ENCODE results near the gene ARL4A. TPM values are rescaled to one million over a fixed set of nuclear protein-coding genes. Genes with fewer than 3 reads are reported as not detected.
A peak's percentile ranks its signal among the peaks of the same experiment; 100 is the strongest.

Gene ARL4A
- total RNA-seq, 1 donor from 2014 or later = 12.3 TPM

DNA sequence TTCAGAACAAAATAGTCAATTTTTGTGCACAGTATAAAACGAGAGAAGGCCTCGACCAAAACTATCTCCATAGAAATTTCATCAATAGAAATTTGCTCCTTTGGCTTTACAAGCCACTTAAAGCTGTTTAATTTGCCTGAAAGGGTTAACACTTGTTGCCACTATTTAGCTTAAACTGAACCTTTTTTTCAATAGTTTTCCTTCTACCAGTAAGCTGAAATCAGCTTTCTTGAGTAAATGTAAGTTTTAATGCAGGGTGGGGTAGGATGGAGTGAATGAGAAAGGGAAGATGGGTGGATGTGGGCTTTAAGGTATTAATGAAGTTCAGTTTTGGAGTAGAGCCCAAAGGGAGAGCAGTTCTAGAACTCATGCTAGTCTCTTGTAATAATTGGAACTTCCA lies 39.5 kb downstream of the ARL4A start:
- DNase-seq = no peak
- Mint-ChIP-seq H3K9me3 (ENCODE audit: unreplicated experiment) (peaks cover 3% of the 10 kb centered on the region), H3K36me3 (ENCODE audit: unreplicated experiment) (no peaks in the 10 kb centered on the region), H3K27ac (ENCODE audit: unreplicated experiment) (no peak overlapping the region), H3K27me3 (ENCODE audit: unreplicated experiment) (no peaks in the 10 kb centered on the region), H3K4me3 (ENCODE audit: unreplicated experiment) (no peak overlapping the region), H3K4me1 (ENCODE audit: low read depth, unreplicated experiment) (peaks cover 14% of the 10 kb centered on the region)
- TF ChIP-seq, protein P1, sequence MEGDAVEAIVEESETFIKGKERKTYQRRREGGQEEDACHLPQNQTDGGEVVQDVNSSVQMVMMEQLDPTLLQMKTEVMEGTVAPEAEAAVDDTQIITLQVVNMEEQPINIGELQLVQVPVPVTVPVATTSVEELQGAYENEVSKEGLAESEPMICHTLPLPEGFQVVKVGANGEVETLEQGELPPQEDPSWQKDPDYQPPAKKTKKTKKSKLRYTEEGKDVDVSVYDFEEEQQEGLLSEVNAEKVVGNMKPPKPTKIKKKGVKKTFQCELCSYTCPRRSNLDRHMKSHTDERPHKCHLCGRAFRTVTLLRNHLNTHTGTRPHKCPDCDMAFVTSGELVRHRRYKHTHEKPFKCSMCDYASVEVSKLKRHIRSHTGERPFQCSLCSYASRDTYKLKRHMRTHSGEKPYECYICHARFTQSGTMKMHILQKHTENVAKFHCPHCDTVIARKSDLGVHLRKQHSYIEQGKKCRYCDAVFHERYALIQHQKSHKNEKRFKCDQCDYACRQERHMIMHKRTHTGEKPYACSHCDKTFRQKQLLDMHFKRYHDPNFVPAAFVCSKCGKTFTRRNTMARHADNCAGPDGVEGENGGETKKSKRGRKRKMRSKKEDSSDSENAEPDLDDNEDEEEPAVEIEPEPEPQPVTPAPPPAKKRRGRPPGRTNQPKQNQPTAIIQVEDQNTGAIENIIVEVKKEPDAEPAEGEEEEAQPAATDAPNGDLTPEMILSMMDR (IDR thresholded peaks at IDR 0.05; ENCODE audit: partially characterized antibody, unreplicated experiment) = no peak

DNA sequence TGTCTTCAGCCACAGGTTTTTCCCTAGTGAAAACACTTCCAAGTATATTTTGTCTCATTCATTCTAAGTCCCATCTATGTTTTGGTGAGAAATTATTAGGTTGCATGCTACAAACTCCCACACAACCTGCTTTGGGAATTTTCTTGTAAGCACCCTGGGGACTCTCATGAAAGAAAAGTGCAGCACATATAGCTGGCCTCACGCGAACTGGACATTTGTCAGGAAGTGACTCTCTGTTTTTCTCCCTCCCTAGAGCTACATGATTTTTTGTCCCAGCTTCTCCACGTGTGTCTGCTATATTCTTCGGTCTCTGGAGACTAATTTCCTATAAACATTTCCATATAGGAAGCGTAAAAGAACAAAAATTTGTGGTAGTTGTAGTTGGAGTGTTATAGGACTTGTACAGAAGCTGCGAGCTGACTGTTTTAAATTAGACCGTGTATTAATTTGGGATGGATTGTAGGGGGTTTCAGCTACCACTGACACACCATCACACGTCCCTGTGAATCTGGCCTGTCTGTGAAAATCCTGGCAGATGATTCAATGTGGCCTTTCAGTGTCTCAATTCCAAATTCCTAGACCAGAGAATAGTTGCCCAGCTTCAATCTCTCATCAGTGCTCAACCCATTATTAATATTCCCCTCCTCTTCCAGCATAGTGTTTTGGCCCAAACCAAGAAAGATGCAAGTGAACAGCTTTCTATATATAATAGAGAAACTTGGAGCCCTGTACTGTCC lies 40.2 kb downstream of the ARL4A start:
- no peak for DNase-seq
- Mint-ChIP-seq H3K9me3 (ENCODE audit: unreplicated experiment) (peaks cover 3% of the 10 kb centered on the region), H3K4me1 (ENCODE audit: low read depth, unreplicated experiment) (peaks cover 14% of the 10 kb centered on the region), H3K36me3 (ENCODE audit: unreplicated experiment) (no peaks in the 10 kb centered on the region), H3K27me3 (ENCODE audit: unreplicated experiment) (no peaks in the 10 kb centered on the region), H3K4me3 (ENCODE audit: unreplicated experiment) (no peak overlapping the region), H3K27ac (ENCODE audit: unreplicated experiment) (no peak overlapping the region)
- TF ChIP-seq, protein P1 (IDR thresholded peaks at IDR 0.05; ENCODE audit: partially characterized antibody, unreplicated experiment) = no peak

DNA sequence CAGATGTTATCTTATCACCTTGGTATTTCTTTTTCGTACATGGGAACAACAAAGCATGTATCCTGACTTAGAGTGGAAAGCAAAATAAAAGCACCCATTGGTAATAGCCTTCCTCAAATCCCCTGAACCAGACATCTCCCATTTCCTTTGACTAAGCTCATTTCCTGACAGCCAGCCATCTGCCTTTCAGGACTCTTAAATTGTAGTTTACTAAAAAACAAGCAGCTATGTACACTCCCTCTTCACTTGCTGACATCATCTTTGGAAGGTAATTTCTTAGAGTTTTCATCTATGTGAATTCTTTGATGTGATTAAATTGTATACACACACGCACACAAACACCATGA lies 40.7 kb downstream of the ARL4A start:
- TF ChIP-seq, protein P1 (IDR thresholded peaks at IDR 0.05; ENCODE audit: partially characterized antibody, unreplicated experiment) = no peak
- peaks cover 14% of the 10 kb centered on the region for H3K4me1 Mint-ChIP-seq (ENCODE audit: low read depth, unreplicated experiment)
- H3K27me3 Mint-ChIP-seq (ENCODE audit: unreplicated experiment) = no peaks in the 10 kb centered on the region
- H3K27ac Mint-ChIP-seq (ENCODE audit: unreplicated experiment) = no peak overlapping the region
- no peaks in the 10 kb centered on the region for H3K36me3 Mint-ChIP-seq (ENCODE audit: unreplicated experiment)
- H3K4me3 Mint-ChIP-seq (ENCODE audit: unreplicated experiment) = no peak overlapping the region
- peaks cover 3% of the 10 kb centered on the region for H3K9me3 Mint-ChIP-seq (ENCODE audit: unreplicated experiment)
- no peak for DNase-seq

DNA sequence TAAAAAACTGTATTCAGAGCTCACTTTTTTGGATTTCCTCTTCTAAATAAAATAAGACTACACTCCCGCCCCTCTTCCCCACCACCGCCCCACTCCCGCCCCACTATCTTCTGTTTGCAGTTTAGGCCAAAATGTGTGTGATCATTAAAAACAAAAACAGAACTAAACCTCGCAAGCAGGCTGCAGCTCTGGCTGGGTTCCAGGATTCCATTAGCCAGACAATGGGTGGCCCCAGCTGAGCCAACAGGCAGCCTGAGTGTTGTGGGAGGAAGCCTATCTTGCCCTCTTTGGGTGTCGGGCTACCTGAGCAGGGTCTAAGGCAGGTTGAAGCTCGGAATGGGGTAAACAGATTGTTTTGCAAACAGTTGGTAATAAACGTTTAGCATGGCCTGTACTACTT lies 41.7 kb downstream of the ARL4A start:
- H3K4me3 Mint-ChIP-seq (ENCODE audit: unreplicated experiment) = no peak overlapping the region
- TF ChIP-seq, protein P1 (IDR thresholded peaks at IDR 0.05; ENCODE audit: partially characterized antibody, unreplicated experiment) = no peak
- no peaks in the 10 kb centered on the region for H3K27me3 Mint-ChIP-seq (ENCODE audit: unreplicated experiment)
- DNase-seq = peak; percentile 66
- H3K9me3 Mint-ChIP-seq (ENCODE audit: unreplicated experiment) = peaks cover 3% of the 10 kb centered on the region
- peak overlapping the region; percentile 62 for H3K27ac Mint-ChIP-seq (ENCODE audit: unreplicated experiment)
- no peaks in the 10 kb centered on the region for H3K36me3 Mint-ChIP-seq (ENCODE audit: unreplicated experiment)
- peaks cover 14% of the 10 kb centered on the region for H3K4me1 Mint-ChIP-seq (ENCODE audit: low read depth, unreplicated experiment)

DNA sequence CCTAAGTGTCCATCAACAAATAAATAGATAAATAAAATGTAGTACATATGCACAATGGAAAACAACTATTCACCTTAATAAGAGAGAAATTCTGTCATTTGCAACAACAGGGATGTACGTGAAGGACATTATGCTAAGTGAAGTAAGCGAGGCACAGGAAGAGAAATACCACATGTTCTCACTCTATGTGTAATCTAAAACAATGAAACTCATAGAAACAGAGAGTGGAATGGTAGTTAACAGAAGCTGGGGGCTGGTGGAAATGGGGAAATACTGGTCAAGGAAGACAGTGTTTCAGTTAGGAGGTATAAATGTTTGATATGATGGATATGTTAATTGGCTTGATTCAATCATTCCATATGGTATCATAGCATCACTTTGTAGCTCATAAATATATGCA lies 43.1 kb downstream of the ARL4A start:
- Mint-ChIP-seq H3K4me1 (ENCODE audit: low read depth, unreplicated experiment) (peaks cover 14% of the 10 kb centered on the region), H3K27ac (ENCODE audit: unreplicated experiment) (no peak overlapping the region), H3K4me3 (ENCODE audit: unreplicated experiment) (no peak overlapping the region), H3K36me3 (ENCODE audit: unreplicated experiment) (no peaks in the 10 kb centered on the region), H3K9me3 (ENCODE audit: unreplicated experiment) (peaks cover 3% of the 10 kb centered on the region), H3K27me3 (ENCODE audit: unreplicated experiment) (no peaks in the 10 kb centered on the region)
- TF ChIP-seq, protein P1 (IDR thresholded peaks at IDR 0.05; ENCODE audit: partially characterized antibody, unreplicated experiment) = no peak
- no peak for DNase-seq

All from glutamatergic neuron (in vitro differentiated cells).